Stimulated activated naive B cell treated with anti-CD40 and anti-IgM and Interleukin-4, amounts not matched to agents 10 μg/mL and 1 μg/mL and 100 μg/mL, for 72 hours (primary cell): Measurements from ENCODE around the gene LDLRAD4.

Source experiments
- ATAC-seq, 2 donors: fragments of 150-1000 bp; cut with Tn5 transposase; replicated peaks; 2 replicates each; pipeline ENCODE4 v1.10.0; 2021; ENCODE audit warnings: moderate library complexity in 1 of 2
- DNase-seq: peaks from one replicate; pipeline ENCODE4 v3.0.0; 2021
- H3K27ac Mint-ChIP-seq: one replicate; pipeline ENCODE4 v1.8.0; 2022; ENCODE audit warnings: mild to moderate bottlenecking, mixed read lengths
- H3K27me3 Mint-ChIP-seq, 2 donors: one replicate each; pipeline ENCODE4 v1.8.0; 2022; ENCODE audit warnings: mixed read lengths in 2 of 2
- H3K36me3 Mint-ChIP-seq, 2 donors: one replicate each; pipeline ENCODE4 v1.8.0; 2022; ENCODE audit warnings: mixed read lengths in 2 of 2, mild to moderate bottlenecking in 1 of 2
- H3K4me1 Mint-ChIP-seq, 2 donors: one replicate each; pipeline ENCODE4 v1.8.0; 2022; ENCODE audit warnings: mixed read lengths in 2 of 2, mild to moderate bottlenecking in 1 of 2
- H3K4me3 Mint-ChIP-seq, 2 donors: one replicate each; pipeline ENCODE4 v1.8.0; 2022; ENCODE audit warnings: mild to moderate bottlenecking in 2 of 2, mixed read lengths in 2 of 2, moderate library complexity in 1 of 2
- H3K9me3 Mint-ChIP-seq, 2 donors: one replicate each; pipeline ENCODE4 v1.8.0; 2022; ENCODE audit warnings: mixed read lengths in 2 of 2, mild to moderate bottlenecking in 1 of 2

The LDLRAD4 gene

DNA sequence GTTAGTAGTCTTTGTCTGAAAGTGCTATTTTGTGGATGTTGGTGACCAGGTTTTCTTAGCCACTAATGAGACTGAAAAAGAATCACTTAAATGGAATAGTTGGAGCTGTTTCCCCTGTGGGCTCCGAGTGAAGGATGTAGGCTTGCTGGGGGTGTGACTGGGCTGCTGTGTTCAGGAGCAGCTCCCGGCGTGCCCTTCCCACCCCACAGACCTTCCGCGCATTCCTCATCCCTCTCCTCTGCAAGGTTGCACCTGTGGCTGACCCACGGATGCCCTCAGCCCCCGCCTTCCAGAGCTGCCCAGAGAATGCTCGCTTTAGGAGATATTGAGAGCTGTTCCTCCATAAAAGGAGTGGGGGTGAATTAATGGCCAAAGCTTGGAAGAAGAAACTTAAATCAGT is 174.3 kb downstream of the LDLRAD4 start:
- Mint-ChIP-seq H3K27me3 (no peaks in the 10 kb centered on the region), H3K27ac (no peak overlapping the region), H3K9me3 (no peaks in the 10 kb centered on the region), H3K4me1 (no peaks in the 10 kb centered on the region), H3K36me3 (no peaks in the 10 kb centered on the region), H3K4me3 (no peak overlapping the region)
- ATAC-seq: no peak
- DNase-seq: no peak

DNA sequence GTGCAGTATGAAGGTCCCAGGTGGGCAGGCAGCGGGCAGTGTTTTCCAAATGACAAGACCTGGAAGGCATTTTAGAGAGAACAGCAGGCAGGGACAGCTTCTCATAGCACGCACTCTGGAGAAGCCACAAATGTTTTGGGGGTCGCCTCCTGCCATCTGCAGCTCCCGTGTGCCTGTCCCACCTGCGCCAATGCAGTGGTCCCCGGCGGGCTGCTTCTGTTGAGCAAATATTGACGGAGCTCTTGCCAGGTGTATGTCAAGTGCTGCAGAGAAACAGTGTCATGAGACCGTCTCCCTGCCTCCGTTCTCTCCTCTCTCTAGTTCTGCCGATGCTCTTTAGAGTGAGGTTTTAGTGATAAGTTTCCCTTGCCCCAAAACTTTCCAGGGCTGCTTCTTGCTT is 174.8 kb downstream of the LDLRAD4 start:
- Mint-ChIP-seq H3K27me3 (no peaks in the 10 kb centered on the region), H3K27ac (no peak overlapping the region)

DNA sequence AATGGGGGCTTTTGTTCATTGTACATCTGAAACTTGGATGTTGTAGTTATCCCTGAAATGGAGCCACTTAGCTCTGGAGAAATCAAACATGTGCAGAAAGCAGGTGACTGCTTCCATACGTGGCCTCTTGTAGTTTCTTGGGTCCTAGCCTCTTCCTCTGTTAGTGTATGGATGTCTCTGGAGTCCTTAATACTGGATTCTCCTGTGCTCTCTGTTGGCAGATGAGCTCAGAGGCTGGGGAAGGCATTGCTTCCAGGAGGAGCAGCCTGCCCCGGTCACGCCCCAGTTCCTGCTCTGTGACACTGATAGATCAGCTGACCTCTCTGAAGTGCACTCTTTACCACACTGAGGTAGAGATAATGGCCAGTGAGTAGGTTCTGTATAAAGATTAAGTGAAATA is 176.2 kb downstream of the LDLRAD4 start:
- Mint-ChIP-seq H3K27ac (no peak overlapping the region), H3K36me3 (no peaks in the 10 kb centered on the region), H3K27me3 (no peaks in the 10 kb centered on the region), H3K9me3 (no peaks in the 10 kb centered on the region), H3K4me1 (no peaks in the 10 kb centered on the region), H3K4me3 (no peak overlapping the region)
- ATAC-seq (no peak), DNase-seq (no peak)

More for the DNA sequence above, 174.8 kb downstream of the LDLRAD4 start:
- H3K36me3 Mint-ChIP-seq: no peaks in the 10 kb centered on the region
- no peak for DNase-seq
- no peak for ATAC-seq
- no peaks in the 10 kb centered on the region for H3K9me3 Mint-ChIP-seq
- no peaks in the 10 kb centered on the region for H3K4me1 Mint-ChIP-seq
- H3K4me3 Mint-ChIP-seq: no peak overlapping the region

DNA sequence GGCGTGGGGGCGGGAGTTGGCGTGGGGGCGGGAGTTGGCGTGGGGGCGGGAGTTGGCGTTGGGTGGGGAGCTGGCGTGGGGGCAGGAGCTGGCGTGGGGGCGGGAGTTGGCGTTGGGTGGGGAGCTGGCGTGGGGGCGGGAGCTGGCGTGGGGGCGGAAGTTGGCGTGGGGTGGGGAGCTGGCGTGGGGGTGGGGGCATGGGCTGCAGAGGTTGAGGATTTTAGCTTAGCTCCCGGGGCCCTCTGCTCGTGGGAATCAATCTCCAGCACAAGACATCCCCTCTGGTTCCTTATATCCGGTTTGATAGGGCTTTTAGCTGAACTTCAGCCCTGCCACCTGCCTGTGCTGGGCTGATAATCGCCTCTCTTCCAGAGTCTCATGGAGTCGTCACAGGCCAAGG is 177.0 kb downstream of the LDLRAD4 start:
- H3K4me1 Mint-ChIP-seq: no peaks in the 10 kb centered on the region
- H3K27me3 Mint-ChIP-seq: no peaks in the 10 kb centered on the region
- H3K9me3 Mint-ChIP-seq: no peaks in the 10 kb centered on the region
- no peak overlapping the region for H3K27ac Mint-ChIP-seq
- no peaks in the 10 kb centered on the region for H3K36me3 Mint-ChIP-seq
- DNase-seq: no peak
- ATAC-seq: no peak
- no peak overlapping the region for H3K4me3 Mint-ChIP-seq

DNA sequence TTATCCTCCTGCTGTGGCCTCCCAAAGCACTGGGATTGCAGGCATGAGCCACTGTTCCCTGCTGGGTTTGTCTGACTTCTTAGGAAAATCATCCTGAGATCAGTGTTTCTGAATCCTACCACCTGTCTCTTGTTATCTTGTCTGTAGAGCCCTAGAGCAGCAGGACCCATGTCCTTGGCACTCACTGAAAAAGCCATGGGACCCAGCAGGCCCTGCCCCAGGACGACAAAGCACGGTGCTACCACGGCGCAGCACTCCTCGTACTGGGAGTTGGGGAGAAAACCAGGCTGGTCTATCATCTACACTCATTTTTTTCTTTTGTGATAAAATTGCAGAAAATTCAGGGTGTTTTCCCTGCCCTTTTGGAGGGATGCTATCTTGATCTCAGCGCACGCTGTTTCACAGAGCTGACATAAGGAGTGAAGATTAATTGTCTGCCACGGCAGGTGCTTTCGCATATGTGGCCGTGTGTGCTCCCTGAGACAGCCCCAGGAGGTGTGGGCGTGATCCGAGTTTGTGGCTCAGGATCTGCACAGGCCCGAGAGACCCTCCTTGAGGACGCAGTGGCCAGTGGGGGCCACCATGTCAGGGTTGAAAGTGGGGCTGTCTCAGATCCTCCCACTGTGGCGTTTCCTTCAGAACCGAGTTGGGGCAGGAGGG is 179.1 kb downstream of the LDLRAD4 start:
- H3K27ac Mint-ChIP-seq: no peak overlapping the region
- H3K27me3 Mint-ChIP-seq: no peaks in the 10 kb centered on the region
- DNase-seq: no peak
- H3K9me3 Mint-ChIP-seq: no peaks in the 10 kb centered on the region
- H3K36me3 Mint-ChIP-seq: no peaks in the 10 kb centered on the region
- no peak for ATAC-seq
- H3K4me1 Mint-ChIP-seq: no peaks in the 10 kb centered on the region
- no peak overlapping the region for H3K4me3 Mint-ChIP-seq

DNA sequence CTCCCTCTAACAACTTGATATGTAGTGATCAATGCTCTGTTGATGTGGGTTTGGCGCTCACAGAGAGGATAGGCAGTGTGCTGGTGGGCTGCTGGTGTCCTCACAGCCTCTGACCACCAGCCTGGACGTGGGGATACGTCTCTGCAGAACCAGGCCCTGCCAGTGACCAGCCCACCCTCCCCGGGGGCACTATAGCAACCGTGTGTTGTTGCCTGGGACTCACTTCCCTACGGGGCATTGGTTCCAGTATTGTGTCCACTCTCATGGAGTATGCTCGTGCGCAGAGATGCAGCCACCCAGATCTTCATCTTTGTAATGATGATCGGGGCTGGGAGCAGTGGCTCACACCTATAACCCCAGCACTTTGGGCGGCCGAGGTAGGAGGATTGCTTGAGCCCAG is 180.1 kb downstream of the LDLRAD4 start:
- DNase-seq (no peak), ATAC-seq (no peak)
- Mint-ChIP-seq H3K27me3 (no peaks in the 10 kb centered on the region), H3K4me3 (no peak overlapping the region), H3K36me3 (no peaks in the 10 kb centered on the region), H3K4me1 (no peaks in the 10 kb centered on the region), H3K27ac (no peak overlapping the region), H3K9me3 (no peaks in the 10 kb centered on the region)

DNA sequence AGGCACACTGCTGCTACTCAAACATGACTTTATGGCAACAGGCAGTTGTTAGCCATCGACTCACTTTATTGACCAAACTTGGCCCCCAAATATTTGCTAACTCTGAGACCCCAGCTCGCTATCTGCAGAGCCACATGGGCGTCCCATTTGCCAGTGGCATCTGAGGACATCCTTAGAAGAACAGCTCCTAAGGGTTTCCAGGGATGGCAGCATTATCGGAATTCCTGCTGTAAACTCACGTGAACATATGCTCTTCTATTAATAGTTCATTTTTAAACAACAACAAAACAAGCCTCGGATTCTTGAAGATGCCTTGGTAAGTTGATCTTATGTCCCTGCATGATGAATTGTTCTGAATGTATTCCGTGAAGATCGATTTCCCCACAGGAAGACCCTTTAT is 181.0 kb downstream of the LDLRAD4 start:
- DNase-seq (no peak), ATAC-seq (no peak)
- no peak overlapping the region for H3K4me3 Mint-ChIP-seq
- no peaks in the 10 kb centered on the region for H3K9me3 Mint-ChIP-seq
- H3K27ac Mint-ChIP-seq: no peak overlapping the region
- H3K27me3 Mint-ChIP-seq: no peaks in the 10 kb centered on the region
- H3K36me3 Mint-ChIP-seq: no peaks in the 10 kb centered on the region
- no peaks in the 10 kb centered on the region for H3K4me1 Mint-ChIP-seq

DNA sequence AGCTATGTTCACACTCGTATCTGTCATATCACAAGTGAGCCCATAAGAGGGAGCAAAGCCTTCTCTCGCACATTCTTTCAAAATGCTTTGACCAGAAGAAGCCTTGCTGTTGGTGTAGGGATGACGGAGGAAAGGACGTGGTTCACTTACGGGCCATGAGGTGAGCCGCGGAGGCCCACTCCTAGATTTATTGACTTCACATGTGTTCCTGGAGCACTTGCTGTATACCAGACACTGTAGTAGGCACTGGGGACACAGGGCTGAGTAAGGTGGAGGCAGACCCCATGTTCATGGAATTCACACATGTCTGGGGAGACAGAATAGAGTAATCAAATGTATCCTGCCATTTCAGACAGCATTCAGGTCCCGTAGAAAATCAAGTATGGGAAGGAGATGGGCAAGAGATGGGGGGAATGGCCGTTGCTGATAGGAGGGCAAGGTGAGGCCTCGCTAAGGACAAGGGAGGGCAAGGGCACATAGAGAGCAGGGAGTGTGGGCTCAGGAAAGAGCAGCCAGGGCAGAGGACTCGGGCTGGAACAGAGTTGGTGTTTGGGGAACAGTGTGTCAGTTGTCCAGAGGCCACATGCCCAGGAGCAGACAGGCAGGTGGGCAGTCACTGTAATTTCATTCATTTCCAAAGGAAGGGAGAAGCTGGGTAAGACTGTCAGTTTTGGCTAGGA is 182.2 kb downstream of the LDLRAD4 start:
- no peaks in the 10 kb centered on the region for H3K9me3 Mint-ChIP-seq
- H3K4me1 Mint-ChIP-seq: no peaks in the 10 kb centered on the region
- H3K27me3 Mint-ChIP-seq: no peaks in the 10 kb centered on the region
- H3K4me3 Mint-ChIP-seq: no peak overlapping the region
- no peak overlapping the region for H3K27ac Mint-ChIP-seq
- ATAC-seq (no peak), DNase-seq (no peak)
- no peaks in the 10 kb centered on the region for H3K36me3 Mint-ChIP-seq

DNA sequence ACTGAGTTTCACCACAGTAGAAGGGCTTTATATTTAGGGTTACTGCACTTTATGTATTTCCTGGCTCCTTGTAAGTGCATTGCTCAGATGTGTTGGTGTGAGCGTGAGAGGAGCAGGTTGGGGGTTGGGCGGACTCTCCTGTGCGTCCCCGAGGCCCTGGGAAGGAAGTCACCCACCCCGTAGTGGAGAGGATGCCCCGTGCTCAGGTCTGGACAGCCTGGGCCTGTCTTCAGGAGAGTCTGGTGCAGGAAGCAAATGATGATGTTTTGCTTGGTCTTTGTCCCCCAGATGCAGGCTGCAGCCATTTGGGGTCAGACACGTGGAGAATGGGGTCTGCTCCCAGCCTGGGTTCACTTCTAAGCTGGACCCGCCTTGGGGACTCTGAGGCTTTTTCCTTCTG is 182.8 kb downstream of the LDLRAD4 start:
- DNase-seq (no peak), ATAC-seq (no peak)
- Mint-ChIP-seq H3K4me3 (no peak overlapping the region), H3K27ac (peak overlapping the region; percentile 51), H3K9me3 (no peaks in the 10 kb centered on the region), H3K4me1 (no peaks in the 10 kb centered on the region), H3K36me3 (no peaks in the 10 kb centered on the region), H3K27me3 (no peaks in the 10 kb centered on the region)

DNA sequence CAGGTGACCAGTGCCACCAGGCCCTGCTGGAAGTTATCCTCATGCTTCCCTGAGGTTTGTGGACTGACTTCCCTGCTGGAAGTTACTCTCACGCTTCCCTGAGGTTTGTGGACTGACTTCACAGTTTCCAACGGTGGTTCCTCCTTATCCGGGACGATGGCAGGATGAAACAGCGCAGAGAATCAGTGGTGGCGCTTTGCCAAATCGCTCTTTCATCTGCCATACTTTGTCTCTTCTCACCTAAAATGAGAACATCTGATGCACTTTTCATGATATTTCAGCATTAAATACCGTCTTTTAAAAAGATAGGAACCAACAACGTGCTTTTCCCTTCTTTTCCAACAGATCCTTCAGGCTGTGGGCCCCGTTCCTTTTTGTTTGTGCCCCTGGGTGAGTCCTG is 183.3 kb downstream of the LDLRAD4 start:
- Mint-ChIP-seq H3K27me3 (no peaks in the 10 kb centered on the region), H3K9me3 (no peaks in the 10 kb centered on the region), H3K36me3 (no peaks in the 10 kb centered on the region), H3K4me3 (no peak overlapping the region), H3K27ac (no peak overlapping the region), H3K4me1 (no peaks in the 10 kb centered on the region)
- no peak for DNase-seq
- no peak for ATAC-seq

DNA sequence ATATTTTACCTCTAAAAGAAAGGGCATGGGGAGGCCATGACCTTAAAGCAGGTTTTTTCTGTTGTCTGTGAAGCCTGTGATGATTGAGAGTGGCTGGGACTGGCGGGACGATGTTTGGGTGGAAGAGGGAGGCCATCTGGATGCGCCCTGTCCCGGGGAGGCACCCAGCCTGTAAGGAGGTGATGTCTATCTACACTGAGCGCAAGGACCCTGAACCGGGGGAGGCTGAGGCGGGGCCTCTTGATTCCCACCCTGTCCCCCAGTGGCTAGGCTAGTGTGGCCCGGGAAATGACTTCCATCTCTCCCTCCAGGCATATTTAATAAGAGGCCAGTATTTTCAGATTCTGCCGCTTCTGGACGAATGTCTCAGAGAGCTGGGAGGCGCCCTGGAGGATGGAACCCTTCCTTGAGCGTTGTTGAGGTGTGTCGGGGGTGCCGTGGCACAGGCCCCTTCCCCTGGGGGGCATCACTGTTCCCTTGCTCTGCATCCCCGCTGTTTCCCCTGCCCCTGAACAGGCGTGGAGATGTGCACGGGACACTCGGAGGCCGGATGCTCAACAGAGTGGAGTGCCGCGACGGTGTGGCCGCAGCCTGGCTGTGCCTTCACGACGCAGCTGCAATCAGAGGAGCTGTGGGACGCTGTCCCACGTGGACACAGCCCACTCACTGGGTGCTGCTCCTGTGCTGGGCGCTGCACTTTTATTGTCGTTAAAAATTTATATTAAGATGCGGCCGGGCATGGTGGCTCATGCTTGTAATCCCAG is 185.4 kb downstream of the LDLRAD4 start:
- Mint-ChIP-seq H3K36me3 (no peaks in the 10 kb centered on the region), H3K4me1 (no peaks in the 10 kb centered on the region), H3K9me3 (no peaks in the 10 kb centered on the region), H3K27ac (no peak overlapping the region), H3K27me3 (no peaks in the 10 kb centered on the region), H3K4me3 (no peak overlapping the region)
- DNase-seq: no peak
- ATAC-seq: no peak

DNA sequence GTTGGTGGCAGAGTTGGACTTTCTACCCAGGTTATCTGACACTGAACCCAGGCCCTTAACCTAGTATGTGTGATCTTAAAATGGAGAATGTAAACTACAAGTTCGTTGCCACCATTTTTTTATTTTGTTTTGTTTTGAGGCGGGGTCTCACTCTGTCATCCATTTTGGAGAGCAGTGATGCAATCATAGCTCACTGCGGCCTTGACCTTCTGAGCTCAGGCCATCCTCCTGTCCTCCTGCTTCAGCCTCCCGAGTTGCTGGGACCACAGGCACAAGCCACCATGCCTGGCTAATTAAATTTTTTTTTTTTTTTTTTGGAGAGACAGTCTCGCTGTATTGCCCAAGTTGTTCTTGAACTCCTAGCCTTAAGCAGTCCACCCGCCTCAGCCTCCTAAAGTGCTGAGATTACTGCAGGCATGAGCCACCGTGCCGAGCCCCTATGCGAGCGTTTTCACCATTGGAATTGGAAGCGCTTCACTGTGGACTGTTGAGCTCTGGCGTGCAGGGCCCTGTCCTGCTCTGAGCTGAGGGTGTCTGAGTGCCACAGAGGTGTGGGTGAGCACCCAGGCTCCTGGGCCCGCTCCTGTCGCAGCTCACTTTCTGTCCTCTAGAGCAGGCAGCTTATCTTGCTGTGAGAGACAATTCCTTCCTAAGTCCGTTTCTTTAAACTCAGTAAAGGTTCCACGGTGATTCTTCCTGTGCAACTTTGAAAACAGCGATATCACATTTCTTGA is 186.9 kb downstream of the LDLRAD4 start:
- DNase-seq (no peak), ATAC-seq (no peak)
- H3K36me3 Mint-ChIP-seq: no peaks in the 10 kb centered on the region
- H3K4me3 Mint-ChIP-seq: no peak overlapping the region
- H3K27me3 Mint-ChIP-seq: no peaks in the 10 kb centered on the region
- no peaks in the 10 kb centered on the region for H3K9me3 Mint-ChIP-seq
- no peak overlapping the region for H3K27ac Mint-ChIP-seq
- no peaks in the 10 kb centered on the region for H3K4me1 Mint-ChIP-seq

DNA sequence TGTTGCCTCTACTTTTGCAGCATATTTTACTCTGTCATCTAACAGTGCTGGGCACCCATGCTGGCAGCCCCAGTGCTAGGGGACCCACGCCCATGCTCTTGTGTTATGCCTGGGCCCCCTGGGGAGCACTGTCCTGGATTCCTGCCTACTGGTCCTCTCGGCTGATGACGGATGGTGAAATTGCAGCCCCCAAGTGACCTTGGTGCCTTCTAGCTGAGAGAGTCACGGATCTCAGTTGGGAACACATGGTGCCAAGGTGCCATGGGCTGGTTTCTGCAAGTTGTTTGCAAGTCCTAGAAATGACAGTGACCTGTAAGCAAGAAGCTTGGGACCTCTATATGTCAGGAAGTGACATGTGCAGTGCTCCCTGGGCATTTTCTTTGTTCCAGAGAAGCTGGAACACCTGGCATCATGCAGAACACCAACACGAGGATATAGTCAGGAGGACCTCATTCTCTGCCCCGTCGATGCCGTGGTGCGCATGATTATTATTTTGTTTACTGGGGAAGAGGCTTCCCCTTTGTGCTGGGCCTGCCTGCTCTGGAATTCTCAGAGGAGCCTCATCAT is 187.6 kb downstream of the LDLRAD4 start:
- Mint-ChIP-seq H3K4me3 (no peak overlapping the region), H3K4me1 (no peaks in the 10 kb centered on the region), H3K36me3 (no peaks in the 10 kb centered on the region), H3K9me3 (no peaks in the 10 kb centered on the region), H3K27me3 (no peaks in the 10 kb centered on the region), H3K27ac (no peak overlapping the region)
- DNase-seq (no peak), ATAC-seq (no peak)

DNA sequence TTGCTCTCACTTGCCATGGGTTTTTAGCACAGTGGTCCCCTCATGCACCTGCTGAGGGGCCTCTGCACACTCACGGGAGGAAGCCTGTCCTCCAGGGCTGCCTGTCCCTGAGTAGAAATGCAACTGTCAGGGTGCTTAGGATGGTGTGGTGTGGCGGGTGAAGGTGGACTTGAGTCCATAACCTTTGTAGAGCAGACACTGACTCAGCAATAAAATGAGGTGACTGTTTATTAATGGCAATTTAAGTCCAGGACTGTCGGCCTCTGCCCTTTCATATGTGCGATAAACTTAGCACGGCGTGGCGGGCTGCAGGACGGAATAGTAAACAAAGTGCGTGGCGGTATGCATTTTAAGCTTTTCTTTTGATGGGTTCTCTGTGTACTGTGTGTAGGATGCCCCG is 188.2 kb downstream of the LDLRAD4 start:
- Mint-ChIP-seq H3K4me1 (no peaks in the 10 kb centered on the region), H3K4me3 (no peak overlapping the region), H3K36me3 (no peaks in the 10 kb centered on the region), H3K27me3 (no peaks in the 10 kb centered on the region), H3K9me3 (no peaks in the 10 kb centered on the region), H3K27ac (no peak overlapping the region)
- ATAC-seq (no peak), DNase-seq (no peak)
